Trophoblast cell (in vitro differentiated cells and primary cell): Measurements from ENCODE around the gene TMEM255B.

Experiments used
- DNase-seq, 2 donors: peaks; one replicate each; pipeline ENCODE4 v3.0.0-alpha.2; 2016
- H2AFZ ChIP-seq: 2 replicates; pipeline ENCODE4 v1.6.1; 2013; ENCODE audit warnings: low read length, moderate library complexity, mild to moderate bottlenecking; ENCODE audit not compliant: insufficient read depth, poor library complexity
- H2AK5ac ChIP-seq: 2 replicates; pipeline ENCODE4 v1.6.1; 2013; ENCODE audit warnings: mild to moderate bottlenecking, low read length
- H2BK120ac ChIP-seq: 2 replicates; pipeline ENCODE4 v1.6.1; 2013; ENCODE audit warnings: low read length, mild to moderate bottlenecking, moderate library complexity; ENCODE audit not compliant: insufficient read depth, poor library complexity
- H2BK12ac ChIP-seq: 2 replicates; pipeline ENCODE4 v1.6.1; 2013; ENCODE audit warnings: mild to moderate bottlenecking, low read length, moderate library complexity
- H2BK5ac ChIP-seq: 2 replicates; pipeline ENCODE4 v1.6.1; 2013; ENCODE audit warnings: low read length, low read depth, moderate library complexity, mild to moderate bottlenecking; ENCODE audit not compliant: poor library complexity
- H3K14ac ChIP-seq: 2 replicates; pipeline ENCODE4 v1.6.1; 2013; ENCODE audit warnings: mild to moderate bottlenecking, low read length
- H3K18ac ChIP-seq: 2 replicates; pipeline ENCODE4 v1.6.1; 2013; ENCODE audit warnings: mild to moderate bottlenecking, low read length
- H3K23ac ChIP-seq: 2 replicates; pipeline ENCODE4 v1.6.1; 2013; ENCODE audit warnings: low read length
- H3K27ac ChIP-seq: 2 replicates; pipeline ENCODE4 v1.5.1; 2013; ENCODE audit warnings: low read depth, mild to moderate bottlenecking, inconsistent platforms, low read length, moderate library complexity
- H3K27me3 ChIP-seq: 2 replicates; pipeline ENCODE4 v1.6.1; 2013; ENCODE audit warnings: inconsistent platforms, mild to moderate bottlenecking, low read length, moderate library complexity; ENCODE audit not compliant: insufficient read depth
- H3K36me3 ChIP-seq, 2 experiments: 1 replicate in 1 of 2; 2 replicates in 1 of 2; pipeline ENCODE4 v1.6.1; 2013; ENCODE audit warnings: low read length in 2 of 2, mild to moderate bottlenecking in 2 of 2, moderate library complexity in 1 of 2; ENCODE audit not compliant: insufficient read depth in 2 of 2, control insufficient read depth in 1 of 2
- H3K4ac ChIP-seq: 2 replicates; pipeline ENCODE4 v1.6.1; 2013; ENCODE audit warnings: low read depth, mild to moderate bottlenecking, low read length, moderate library complexity
- H3K4me1 ChIP-seq, 2 experiments: 1 replicate in 1 of 2; 2 replicates in 1 of 2; pipeline ENCODE4 v1.6.1; 2013; ENCODE audit warnings: low read length in 2 of 2, mild to moderate bottlenecking in 2 of 2, moderate library complexity in 1 of 2; ENCODE audit not compliant: insufficient read depth in 2 of 2, control insufficient read depth in 1 of 2
- H3K4me2 ChIP-seq: 2 replicates; pipeline ENCODE4 v1.6.1; 2013; ENCODE audit warnings: inconsistent platforms, mild to moderate bottlenecking, low read length, moderate library complexity
- H3K4me3 ChIP-seq: 2 replicates; pipeline ENCODE4 v1.5.1; 2013; ENCODE audit warnings: mild to moderate bottlenecking, low read depth, low read length, inconsistent platforms
- H3K79me1 ChIP-seq: one replicate; pipeline ENCODE4 v1.6.1; 2013; ENCODE audit warnings: low read length
- H3K79me2 ChIP-seq: 2 replicates; pipeline ENCODE4 v1.6.1; 2013; ENCODE audit warnings: low read length, mild to moderate bottlenecking; ENCODE audit not compliant: control insufficient read depth, insufficient read depth, poor library complexity
- H3K9ac ChIP-seq: 2 replicates; pipeline ENCODE4 v1.6.1; 2013; ENCODE audit warnings: mild to moderate bottlenecking, low read length
- H3K9me3 ChIP-seq: 2 replicates; pipeline ENCODE4 v1.6.1; 2013; ENCODE audit warnings: low read depth, mild to moderate bottlenecking, control low read depth, inconsistent platforms, low read length; ENCODE audit not compliant: insufficient read depth
- H4K12ac ChIP-seq: 2 replicates; pipeline ENCODE4 v1.6.1; 2013; ENCODE audit warnings: low read depth, mild to moderate bottlenecking, low read length, moderate library complexity
- H4K8ac ChIP-seq: 2 replicates; pipeline ENCODE4 v1.6.1; 2013; ENCODE audit warnings: low read depth, mild to moderate bottlenecking, low read length, moderate library complexity
- H4K91ac ChIP-seq: one replicate; pipeline ENCODE4 v1.6.1; 2013; ENCODE audit warnings: low read depth, mild to moderate bottlenecking, low read length, moderate library complexity
- WGBS: extraction: QIAGEN DNeasy Blood & Tissue Kit; methylation state at CpG from one replicate; pipeline ENCODE4 v1.1.7; 2013; ENCODE audit warnings: missing lambda C conversion rate; ENCODE audit not compliant: insufficient read length, insufficient coverage; ENCODE audit errors: extremely low coverage; 5-methylcytosine and 5-hydroxymethylcytosine counted together

Gene TMEM255B

GRCh38 chr13:113731192-113732175 lies 27.5 kb upstream of the TMEM255B start:
- H2BK5ac ChIP-seq, result no peak overlapping the region
- no peaks in the 10 kb centered on the region for H3K4me1 ChIP-seq
- H3K4me3 ChIP-seq, result no peak overlapping the region
- no peak overlapping the region for H3K4me2 ChIP-seq
- H2BK120ac ChIP-seq, result no peak overlapping the region
- H3K9me3 ChIP-seq, result peaks cover 35% of the 10 kb centered on the region
- H4K12ac ChIP-seq, result no peak overlapping the region
- no peak overlapping the region for H2BK12ac ChIP-seq
- no peaks in the 10 kb centered on the region for H3K36me3 ChIP-seq
- no CpG with 5 or more reads among the region's 32 CpGs for WGBS
- no peak overlapping the region for H3K9ac ChIP-seq
- no peaks in the 10 kb centered on the region for H3K79me1 ChIP-seq
- no peak overlapping the region for H3K23ac ChIP-seq
- H3K27me3 ChIP-seq, result no peaks in the 10 kb centered on the region
- H2AK5ac ChIP-seq, result no peak overlapping the region
- H3K14ac ChIP-seq, result no peak overlapping the region
- H4K8ac ChIP-seq, result no peak overlapping the region
- no peak overlapping the region for H4K91ac ChIP-seq
- no peaks in the 10 kb centered on the region for H3K79me2 ChIP-seq
- no peak for DNase-seq
- no peak overlapping the region for H3K27ac ChIP-seq
- no peak overlapping the region for H2AFZ ChIP-seq
- no peak overlapping the region for H3K18ac ChIP-seq
- H3K4ac ChIP-seq, result no peak overlapping the region

GRCh38 chr13:113732176-113732960 lies 26.7 kb upstream of the TMEM255B start:
- H2BK120ac ChIP-seq, result no peak overlapping the region
- no peak overlapping the region for H2BK12ac ChIP-seq
- no peaks in the 10 kb centered on the region for H3K4me1 ChIP-seq
- no peak overlapping the region for H3K27ac ChIP-seq
- H3K79me1 ChIP-seq, result no peaks in the 10 kb centered on the region
- H3K27me3 ChIP-seq, result no peaks in the 10 kb centered on the region
- H3K14ac ChIP-seq, result no peak overlapping the region
- H4K91ac ChIP-seq, result no peak overlapping the region
- H3K23ac ChIP-seq, result no peak overlapping the region
- no peaks in the 10 kb centered on the region for H3K79me2 ChIP-seq
- no peak overlapping the region for H2AFZ ChIP-seq
- no peak overlapping the region for H4K8ac ChIP-seq
- peaks cover 28% of the 10 kb centered on the region for H3K9me3 ChIP-seq
- DNase-seq, result no peak
- no peaks in the 10 kb centered on the region for H3K36me3 ChIP-seq
- H2AK5ac ChIP-seq, result no peak overlapping the region
- H3K9ac ChIP-seq, result no peak overlapping the region
- H3K4me2 ChIP-seq, result no peak overlapping the region
- H3K18ac ChIP-seq, result no peak overlapping the region
- no peak overlapping the region for H3K4ac ChIP-seq
- no peak overlapping the region for H2BK5ac ChIP-seq
- no peak overlapping the region for H4K12ac ChIP-seq
- H3K4me3 ChIP-seq, result no peak overlapping the region
- WGBS, result no CpG with 5 or more reads among the region's 29 CpGs

- no peak overlapping the region for H2AFZ ChIP-seq
- H3K4ac ChIP-seq, result no peak overlapping the region
- H2BK5ac ChIP-seq, result no peak overlapping the region
- no peak overlapping the region for H4K91ac ChIP-seq
- no peak overlapping the region for H4K8ac ChIP-seq
- no peaks in the 10 kb centered on the region for H3K36me3 ChIP-seq
- no peak overlapping the region for H2BK120ac ChIP-seq
- no peaks in the 10 kb centered on the region for H3K79me1 ChIP-seq
- H3K27me3 ChIP-seq, result no peaks in the 10 kb centered on the region
- no peak overlapping the region for H2AK5ac ChIP-seq
- H3K27ac ChIP-seq, result no peak overlapping the region
- no peaks in the 10 kb centered on the region for H3K79me2 ChIP-seq
- no peak overlapping the region for H3K14ac ChIP-seq
- H3K9ac ChIP-seq, result no peak overlapping the region
- H4K12ac ChIP-seq, result no peak overlapping the region
- DNase-seq, result no peak
- no peak overlapping the region for H2BK12ac ChIP-seq
- H3K18ac ChIP-seq, result no peak overlapping the region
- no peaks in the 10 kb centered on the region for H3K4me1 ChIP-seq
- peaks cover 23% of the 10 kb centered on the region for H3K9me3 ChIP-seq
- no peak overlapping the region for H3K23ac ChIP-seq
- H3K4me3 ChIP-seq, result peak overlapping the region; percentile 62
- WGBS, result no CpG with 5 or more reads among the region's 55 CpGs
- H3K4me2 ChIP-seq, result no peak overlapping the region
Measured at GRCh38 chr13:113732961-113733950, 25.8 kb upstream of the TMEM255B start.
